ENCODE data around the gene INMT. TPM values are rescaled to one million over a fixed set of nuclear protein-coding genes. Genes with fewer than 3 reads are reported as not detected.

Gene INMT
- total and polyA plus RNA-seq, 3 experiments from 2014 or later, result 0.08 to 0.18 TPM; not detected in 1

- Histone ChIP-seq H3K36me3 (ENCODE audit: insufficient read depth, low read length) (no peaks in the 10 kb centered on the region), H3K9me3 (ENCODE audit: low read length) (no peaks in the 10 kb centered on the region), H3K4me1 (ENCODE audit: insufficient read depth, low read length) (no peaks in the 10 kb centered on the region), H3K27me3 (ENCODE audit: insufficient read depth, low read length, poor library complexity, severe bottlenecking) (no peaks in the 10 kb centered on the region), H3K4me3 (ENCODE audit: low read length) (no peak overlapping the region), H3K27ac (ENCODE audit: low read depth, low read length) (no peak overlapping the region)
- Mint-ChIP-seq H3K27me3 (peaks cover 0 to 4% of the 10 kb centered on the region in 2 donors), H3K4me1 (no peaks in the 10 kb centered on the region), H3K36me3 (no peaks in the 10 kb centered on the region), H3K9me3 (no peaks in the 10 kb centered on the region), H3K27ac (no peak overlapping the region), H3K4me3 (no peak overlapping the region)
- ChIA-PET POLR2A (no interaction called here), CTCF (interaction anchor here (1.0 kb wide), 1 partner anchor 12 kb away, joined by 3 read pairs; no protein-coding TSS in a partner anchor)
- DNase-seq, result no peak
Observed at GRCh38 chr7:30752484-30752883, 549 bp downstream of the INMT start.

GRCh38 chr7:30752979-30753378 is 1.0 kb downstream of the INMT start:
- Mint-ChIP-seq H3K4me1 (peaks cover 0 to 3% (median 1%) of the 10 kb centered on the region in 3 donors), H3K9me3 (no peaks in the 10 kb centered on the region), H3K4me3 (no peak overlapping the region), H3K36me3 (no peaks in the 10 kb centered on the region), H3K27me3 (peaks cover 0 to 8% of the 10 kb centered on the region in 2 donors), H3K27ac (no peak overlapping the region)
- H3K36me3 ChIP-seq (ENCODE audit: insufficient read depth, low read length), result no peaks in the 10 kb centered on the region
- no peaks in the 10 kb centered on the region for H3K9me3 ChIP-seq (ENCODE audit: low read length)
- DNase-seq, result no peak
- H3K4me1 ChIP-seq (ENCODE audit: insufficient read depth, low read length), result no peaks in the 10 kb centered on the region
- ChIA-PET POLR2A (no interaction called here), CTCF (no interaction called here)
- no peak overlapping the region for H3K4me3 ChIP-seq (ENCODE audit: low read length)
- no peaks in the 10 kb centered on the region for H3K27me3 ChIP-seq (ENCODE audit: insufficient read depth, low read length, poor library complexity, severe bottlenecking)
- no peak overlapping the region for H3K27ac ChIP-seq (ENCODE audit: low read depth, low read length)

GRCh38 chr7:30754315-30754877 is 2.5 kb downstream of the INMT start:
- Mint-ChIP-seq H3K27me3 (peaks cover 2 to 13% of the 10 kb centered on the region in 2 donors), H3K9me3 (no peaks in the 10 kb centered on the region), H3K27ac (no peak overlapping the region), H3K4me3 (no peak overlapping the region), H3K4me1 (peaks cover 0 to 3% (median 1%) of the 10 kb centered on the region in 3 donors), H3K36me3 (no peaks in the 10 kb centered on the region)
- DNase-seq, result no peak
- ChIA-PET POLR2A (no interaction called here), CTCF (no interaction called here)
- Histone ChIP-seq H3K4me3 (ENCODE audit: low read length) (no peak overlapping the region), H3K36me3 (ENCODE audit: insufficient read depth, low read length) (no peaks in the 10 kb centered on the region), H3K4me1 (ENCODE audit: insufficient read depth, low read length) (no peaks in the 10 kb centered on the region), H3K27me3 (ENCODE audit: insufficient read depth, low read length, poor library complexity, severe bottlenecking) (no peaks in the 10 kb centered on the region), H3K9me3 (ENCODE audit: low read length) (no peaks in the 10 kb centered on the region), H3K27ac (ENCODE audit: low read depth, low read length) (no peak overlapping the region)

- DNase-seq, result no peak
- no peak overlapping the region for H3K4me3 Mint-ChIP-seq
- Histone ChIP-seq H3K4me1 (ENCODE audit: insufficient read depth, low read length) (no peaks in the 10 kb centered on the region), H3K9me3 (ENCODE audit: low read length) (no peaks in the 10 kb centered on the region), H3K27me3 (ENCODE audit: insufficient read depth, low read length, poor library complexity, severe bottlenecking) (no peaks in the 10 kb centered on the region), H3K36me3 (ENCODE audit: insufficient read depth, low read length) (no peaks in the 10 kb centered on the region), H3K27ac (ENCODE audit: low read depth, low read length) (no peak overlapping the region), H3K4me3 (ENCODE audit: low read length) (no peak overlapping the region)
- H3K4me1 Mint-ChIP-seq, result peaks cover 0 to 3% (median 1%) of the 10 kb centered on the region in 3 donors
- H3K27ac Mint-ChIP-seq, result no peak overlapping the region
- H3K27me3 Mint-ChIP-seq, result peaks cover 3 to 22% of the 10 kb centered on the region in 2 donors
- H3K9me3 Mint-ChIP-seq, result no peaks in the 10 kb centered on the region
- ChIA-PET CTCF (no interaction called here), POLR2A (no interaction called here)
- no peaks in the 10 kb centered on the region for H3K36me3 Mint-ChIP-seq
Observed at GRCh38 chr7:30755384-30756154, 3.6 kb downstream of the INMT start.

GRCh38 chr7:30757342-30757692 is 5.4 kb downstream of the INMT start:
- Mint-ChIP-seq H3K36me3 (no peaks in the 10 kb centered on the region), H3K9me3 (no peaks in the 10 kb centered on the region), H3K27me3 (peaks cover 3 to 26% of the 10 kb centered on the region in 2 donors), H3K4me1 (peaks cover 0 to 3% (median 1%) of the 10 kb centered on the region in 3 donors), H3K4me3 (no peak overlapping the region), H3K27ac (no peak overlapping the region)
- Histone ChIP-seq H3K27ac (ENCODE audit: low read depth, low read length) (no peak overlapping the region), H3K27me3 (ENCODE audit: insufficient read depth, low read length, poor library complexity, severe bottlenecking) (no peaks in the 10 kb centered on the region), H3K36me3 (ENCODE audit: insufficient read depth, low read length) (no peaks in the 10 kb centered on the region), H3K4me3 (ENCODE audit: low read length) (no peak overlapping the region), H3K9me3 (ENCODE audit: low read length) (no peaks in the 10 kb centered on the region), H3K4me1 (ENCODE audit: insufficient read depth, low read length) (no peaks in the 10 kb centered on the region)
- POLR2A ChIA-PET, result no interaction called here
- CTCF ChIA-PET, result interaction anchor here (1.5 kb wide), 1 partner anchor 17 kb away, joined by 4 read pairs; no protein-coding TSS in a partner anchor
- DNase-seq, result no peak

GRCh38 chr7:30760514-30761213 is 8.7 kb downstream of the INMT start:
- Mint-ChIP-seq H3K27me3 (peaks cover 3 to 26% of the 10 kb centered on the region in 2 donors), H3K9me3 (no peaks in the 10 kb centered on the region), H3K27ac (no peak overlapping the region), H3K4me3 (no peak overlapping the region), H3K36me3 (no peaks in the 10 kb centered on the region), H3K4me1 (peaks cover 0 to 3% (median 1%) of the 10 kb centered on the region in 3 donors)
- ChIA-PET POLR2A (no interaction called here), CTCF (interaction anchor here (0.8 to 1.4 kb wide), 2 partner anchors 11 to 20 kb away, joined by 3 to 4 read pairs; no protein-coding TSS in a partner anchor)
- H3K4me3 ChIP-seq (ENCODE audit: low read length), result no peak overlapping the region
- no peaks in the 10 kb centered on the region for H3K4me1 ChIP-seq (ENCODE audit: insufficient read depth, low read length)
- H3K27ac ChIP-seq (ENCODE audit: low read depth, low read length), result no peak overlapping the region
- H3K36me3 ChIP-seq (ENCODE audit: insufficient read depth, low read length), result no peaks in the 10 kb centered on the region
- no peaks in the 10 kb centered on the region for H3K9me3 ChIP-seq (ENCODE audit: low read length)
- H3K27me3 ChIP-seq (ENCODE audit: insufficient read depth, low read length, poor library complexity, severe bottlenecking), result no peaks in the 10 kb centered on the region
- no peak for DNase-seq

GRCh38 chr7:30761214-30762156 is 9.6 kb downstream of the INMT start:
- H3K27ac ChIP-seq (ENCODE audit: low read depth, low read length), result peak overlapping the region; percentile 73
- ChIA-PET CTCF (interaction anchor here (0.8 to 1.4 kb wide), 2 partner anchors 10 to 21 kb away, joined by 3 to 4 read pairs; no protein-coding TSS in a partner anchor), POLR2A (no interaction called here)
- H3K4me1 ChIP-seq (ENCODE audit: insufficient read depth, low read length), result no peaks in the 10 kb centered on the region
- Mint-ChIP-seq H3K4me1 (peaks cover 0 to 3% (median 1%) of the 10 kb centered on the region in 3 donors), H3K27me3 (peaks cover 3 to 26% of the 10 kb centered on the region in 2 donors), H3K4me3 (no peak overlapping the region), H3K36me3 (no peaks in the 10 kb centered on the region), H3K9me3 (no peaks in the 10 kb centered on the region), H3K27ac (no peak overlapping the region)
- DNase-seq, result no peak
- H3K36me3 ChIP-seq (ENCODE audit: insufficient read depth, low read length), result no peaks in the 10 kb centered on the region
- H3K9me3 ChIP-seq (ENCODE audit: low read length), result no peaks in the 10 kb centered on the region
- H3K27me3 ChIP-seq (ENCODE audit: insufficient read depth, low read length, poor library complexity, severe bottlenecking), result no peaks in the 10 kb centered on the region
- no peak overlapping the region for H3K4me3 ChIP-seq (ENCODE audit: low read length)

Measured in CD8-positive, alpha-beta memory T cell (primary cell).